Heart left ventricle (tissue), 16 donors: Measurements from ENCODE around the gene HMX1. TPM values are rescaled to one million over a fixed set of nuclear protein-coding genes. Genes with fewer than 3 reads are reported as not detected.

ENCODE experiments used
- ATAC-seq, 4 donors: fragments of 200-7000 bp; cut with Tn5 transposase; one replicate each; pipeline ENCODE4 v1.9.1; 2020 to 2022; ENCODE audit warnings: moderate library complexity in 4 of 4, mild to moderate bottlenecking in 3 of 4, moderate number of reproducible peaks in 1 of 4
- DNase-seq, 5 donors: peaks; one replicate each; pipeline ENCODE4 v3.0.0-alpha.2; 2020
- H3K27ac ChIP-seq, 12 donors: fragments of 200-600 bp; sonication (generic) in 4 of 12; one replicate each; pipeline versions ENCODE4 v1.5.0 to v1.8.0; 2016 to 2022; ENCODE audit warnings: mild to moderate bottlenecking in 2 of 12
- H3K27me3 ChIP-seq, 9 donors: fragments of 200-600 bp; sonication (generic) in 2 of 9; one replicate each; pipeline versions ENCODE4 v1.5.1 to v1.8.0; 2016 to 2022; ENCODE audit warnings: mild to moderate bottlenecking in 3 of 9
- H3K36me3 ChIP-seq, 9 donors: fragments of 200-600 bp; sonication (generic) in 2 of 9; one replicate each; pipeline versions ENCODE4 v1.5.0 to v1.8.0; 2018 to 2022; ENCODE audit warnings: mild to moderate bottlenecking in 2 of 9
- H3K4me1 ChIP-seq, 12 donors: fragments of 200-600 bp; sonication (generic) in 4 of 12; one replicate each; pipeline versions ENCODE4 v1.5.0 to v1.8.0; 2016 to 2022; ENCODE audit warnings: mild to moderate bottlenecking in 3 of 12
- H3K4me3 ChIP-seq, 12 donors: fragments of 200-600 bp; sonication (generic) in 4 of 12; one replicate each; pipeline versions ENCODE4 v1.5.0 to v1.8.0; 2017 to 2022; ENCODE audit warnings: mild to moderate bottlenecking in 9 of 12, moderate library complexity in 4 of 12
- H3K9me3 ChIP-seq, 12 donors: fragments of 200-600 bp; sonication (generic) in 4 of 12; one replicate each; pipeline versions ENCODE4 v1.5.0 to v1.8.0; 2016 to 2022; ENCODE audit warnings: mild to moderate bottlenecking in 1 of 12
- POLR2A ChIP-seq, 2 donors: fragments of 450-650 bp; IDR thresholded peaks; one replicate each; pipeline ENCODE4 v1.6.1; 2017; ENCODE audit warnings: antibody characterized with exemption in 2 of 2, mild to moderate bottlenecking in 2 of 2, moderate library complexity in 2 of 2
- WGBS, 4 donors: extraction: QIAGEN DNeasy Blood & Tissue Kit in 2 of 4; methylation state at CpG; one replicate each; pipeline versions ENCODE4 v1.1.5 to v1.1.7; 2013 to 2018; 5-methylcytosine and 5-hydroxymethylcytosine counted together
- intact Hi-C, 10 donors: fragments of 100-400 bp; cut with DNase I; formaldehyde crosslinking; loops; one replicate each; pipeline versions ENCODE4 v1.11.1 to v1.14.2; 2022
- polyA plus RNA-seq, 2 donors: library from polyadenylated mRNA; stranded (reverse); fragments of 200-250 nt; gene quantifications; one replicate each; pipeline ENCODE4 v1.2.3, GENCODE V29; 2013
- total RNA-seq, 9 donors: library from RNA; depleted of rRNA in 2 of 9; stranded (reverse); fragments of >200 nt in 2 of 9; fragmentation: NEBNext Ultra II Directional in 3 of 9; extraction: Animal tissue kit (Norgen Biotek cat#: 25700) in 3 of 9; gene quantifications; one replicate each; pipeline versions ENCODE4 v1.1.0 to v1.2.4, GENCODE V29; 2016 to 2023
- TF ChIP-seq, protein P1 (sequence below), 12 donors: fragments of 200-600 bp; sonication (generic) in 4 of 12; IDR thresholded peaks; one replicate each; pipeline versions ENCODE4 v1.5.0 to v1.8.0; 2018 to 2022; ENCODE audit warnings: antibody characterized with exemption in 12 of 12, mild to moderate bottlenecking in 5 of 12
- donor health status: ischemic (EF 13 %, LVEDD 7.1; RV severe dilation, severe dysfunction).
- donor health status: healthy with polysubstance abuse.
- donor health status: DM: no; HTN: yes; CAD: no.
- donor health status: DM: no; HTN: no; CAD: no.
- donor health status: ischemic (EF 25% LVEDD 6.9; RV normal size, moderate dysfunction).
- donor health status: ischemic (EF 25% LVEDD 5.7; RV mildly dilated, moderate dysfunction).
- donor health status: healthy.
- donor health status: DM: yes; HTN: yes; CAD: no.
- donor health status: ischemic (EF 35%, LVEDD 5.7; RV mildly dilated, moderate dysfunction).
- donor health status: nonischemic (EF 11% LVEDD 7.7; RV severe dilation, severe dysfunction).
- donor health status: DM: yes; HTN: yes; CAD: no.
- donor health status: PGD.
- donor health status: ischemic (EF 29% LVEDD 5.4; RV normal size, mild dysfunction).
- donor health status: nonischemic (EF 23%, LVEDD 6.1; RV moderate dilation, normal function).

Gene HMX1
- total and polyA plus RNA-seq, 11 donors: 0.25 TPM; not detected in 10

DNA sequence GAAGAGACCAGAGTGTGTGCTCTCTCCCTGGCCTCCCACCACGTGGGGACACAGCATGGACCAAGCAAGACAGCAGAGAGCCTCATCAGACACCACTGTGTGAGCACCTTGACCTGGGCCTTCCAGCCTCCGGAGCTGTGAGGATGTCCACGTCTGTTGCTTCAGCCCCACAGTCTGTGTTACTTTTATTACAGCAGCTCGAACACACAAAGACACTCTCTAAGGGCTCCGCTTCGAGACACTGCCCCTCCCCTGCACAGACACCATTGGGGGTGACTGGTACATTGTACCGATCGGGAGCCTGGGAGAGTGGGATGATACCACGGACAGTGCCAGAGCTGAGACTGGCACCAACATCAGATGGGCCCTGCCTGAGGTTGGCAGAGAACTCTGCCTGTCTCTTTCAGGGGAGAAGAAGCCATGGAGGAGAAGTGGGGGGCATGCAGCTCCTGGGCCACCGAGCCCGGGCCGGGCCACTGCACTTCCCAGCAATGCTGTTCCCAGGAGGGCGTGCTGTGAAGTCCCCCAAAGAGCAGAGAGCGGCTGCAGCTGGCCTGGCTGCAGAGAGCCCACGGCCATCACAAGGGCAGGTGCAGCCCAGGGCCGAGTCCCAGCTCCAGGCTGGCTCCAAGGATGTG, 48.1 kb upstream of the HMX1 start:
- Histone ChIP-seq H3K27me3 (peaks cover 0 to 37% (median 4%) of the 10 kb centered on the region in 9 donors), H3K4me1 (no peaks in the 10 kb centered on the region), H3K9me3 (peaks cover 0 to 27% (median 13%) of the 10 kb centered on the region in 12 donors), H3K27ac (no peak overlapping the region), H3K36me3 (no peaks in the 10 kb centered on the region), H3K4me3 (no peak overlapping the region)
- no peak for TF ChIP-seq POLR2A (IDR thresholded peaks at IDR 0.05)
- TF ChIP-seq, protein P1, sequence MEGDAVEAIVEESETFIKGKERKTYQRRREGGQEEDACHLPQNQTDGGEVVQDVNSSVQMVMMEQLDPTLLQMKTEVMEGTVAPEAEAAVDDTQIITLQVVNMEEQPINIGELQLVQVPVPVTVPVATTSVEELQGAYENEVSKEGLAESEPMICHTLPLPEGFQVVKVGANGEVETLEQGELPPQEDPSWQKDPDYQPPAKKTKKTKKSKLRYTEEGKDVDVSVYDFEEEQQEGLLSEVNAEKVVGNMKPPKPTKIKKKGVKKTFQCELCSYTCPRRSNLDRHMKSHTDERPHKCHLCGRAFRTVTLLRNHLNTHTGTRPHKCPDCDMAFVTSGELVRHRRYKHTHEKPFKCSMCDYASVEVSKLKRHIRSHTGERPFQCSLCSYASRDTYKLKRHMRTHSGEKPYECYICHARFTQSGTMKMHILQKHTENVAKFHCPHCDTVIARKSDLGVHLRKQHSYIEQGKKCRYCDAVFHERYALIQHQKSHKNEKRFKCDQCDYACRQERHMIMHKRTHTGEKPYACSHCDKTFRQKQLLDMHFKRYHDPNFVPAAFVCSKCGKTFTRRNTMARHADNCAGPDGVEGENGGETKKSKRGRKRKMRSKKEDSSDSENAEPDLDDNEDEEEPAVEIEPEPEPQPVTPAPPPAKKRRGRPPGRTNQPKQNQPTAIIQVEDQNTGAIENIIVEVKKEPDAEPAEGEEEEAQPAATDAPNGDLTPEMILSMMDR (IDR thresholded peaks at IDR 0.05): no peak
- ATAC-seq: no peak
- intact Hi-C loops: loop anchor here (5.0 to 10.0 kb wide), 5 partner anchors 305 to 455 kb away; no protein-coding TSS in a partner anchor
- peak in 1 of 5 donors; percentile 11 for DNase-seq
- WGBS, 4 donors: 71 to 74% (median 72%) methylated on average over 11 to 16 of the region's 16 CpGs

DNA sequence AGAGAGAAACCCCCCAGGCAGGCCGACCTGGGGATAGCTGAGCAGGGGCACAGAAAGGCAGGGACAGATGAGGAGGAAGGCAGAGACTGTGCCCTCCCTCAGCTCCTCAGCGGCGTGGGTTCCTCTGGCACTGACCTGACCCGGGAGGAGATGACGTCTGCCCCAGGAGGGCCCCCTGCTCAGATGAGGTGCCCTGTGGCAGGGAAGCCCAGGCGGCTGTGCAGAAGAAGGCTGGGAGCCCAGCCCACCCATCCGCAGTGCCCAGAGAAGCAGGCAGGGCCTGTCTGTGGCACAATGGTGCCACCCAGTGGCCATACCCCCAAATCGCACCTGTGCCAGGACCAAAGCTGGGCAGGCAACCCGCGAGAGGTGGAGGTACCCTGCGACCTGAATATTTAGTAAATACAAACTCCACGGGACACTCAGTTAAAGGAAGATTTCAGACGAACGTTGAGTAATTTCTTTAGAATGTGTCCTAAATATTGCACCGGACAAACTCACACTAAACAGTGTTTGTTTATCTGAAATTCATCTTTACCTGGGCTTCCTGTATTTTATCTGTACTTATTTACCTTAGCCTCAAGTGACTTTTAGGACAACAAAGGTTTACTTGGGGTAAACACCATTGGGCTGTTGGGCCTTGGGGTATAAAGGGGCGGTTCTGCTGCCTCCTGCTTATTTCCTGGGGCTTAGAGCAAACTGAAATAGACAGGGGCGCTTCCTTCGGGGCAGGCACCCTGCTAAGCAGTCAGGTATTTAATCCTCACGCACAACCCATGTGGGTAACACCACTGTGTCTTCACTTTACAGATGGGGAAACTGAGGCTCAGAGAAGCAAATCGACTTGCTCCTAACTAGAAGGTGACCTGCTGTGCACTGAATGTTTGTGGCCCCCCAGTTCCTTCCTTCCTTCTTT, 46.5 kb upstream of the HMX1 start:
- no peaks in the 10 kb centered on the region for H3K36me3 ChIP-seq
- H3K4me1 ChIP-seq: no peaks in the 10 kb centered on the region
- peak in 4 of 5 donors; percentile 41 to 57 (median 49) for DNase-seq
- H3K9me3 ChIP-seq: peaks cover 0 to 11% (median 3%) of the 10 kb centered on the region in 12 donors
- H3K4me3 ChIP-seq: no peak overlapping the region
- no peak overlapping the region for H3K27ac ChIP-seq
- intact Hi-C loops: loop anchor here (1.0 to 10.0 kb wide), 6 partner anchors 303 to 453 kb away; no protein-coding TSS in a partner anchor
- TF ChIP-seq, protein P1 (IDR thresholded peaks at IDR 0.05): peak; percentile 61 to 88 (median 79)
- no peak for TF ChIP-seq POLR2A (IDR thresholded peaks at IDR 0.05)
- H3K27me3 ChIP-seq: peaks cover 0 to 41% (median 8%) of the 10 kb centered on the region in 9 donors
- 10 to 18% (median 14%) methylated on average over 18 to 20 of the region's 20 CpGs for WGBS, 4 donors
- peak; percentile 55 to 72 (median 68) for ATAC-seq

DNA sequence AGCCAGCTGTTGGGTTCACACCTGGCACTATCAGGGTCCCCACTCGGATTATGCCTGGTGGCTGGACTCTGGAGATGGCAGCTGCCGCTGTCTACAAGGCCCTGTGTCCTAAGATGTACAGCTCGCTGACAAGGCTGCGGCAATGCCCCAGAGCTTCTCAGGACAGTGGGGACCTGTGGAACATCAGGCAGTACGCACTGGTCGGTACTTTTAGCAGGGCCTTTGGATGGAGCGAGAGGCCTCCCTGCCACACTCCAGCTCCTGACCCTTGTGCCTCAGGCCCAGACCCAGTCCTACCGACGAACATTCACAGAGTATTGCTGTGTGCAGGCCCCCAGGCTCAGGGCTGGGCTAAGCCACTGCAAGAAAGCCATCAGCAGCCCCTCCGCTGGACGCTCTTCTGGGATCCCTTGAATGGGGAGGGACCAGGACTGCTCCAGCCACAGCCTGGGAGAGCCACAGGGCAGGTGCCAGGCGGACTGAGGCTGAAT, 45.7 kb upstream of the HMX1 start:
- Histone ChIP-seq H3K9me3 (peaks cover 0 to 3% (median 0%) of the 10 kb centered on the region in 12 donors), H3K4me3 (no peak overlapping the region), H3K27me3 (peaks cover 0 to 41% (median 8%) of the 10 kb centered on the region in 9 donors), H3K27ac (no peak overlapping the region), H3K36me3 (no peaks in the 10 kb centered on the region), H3K4me1 (no peaks in the 10 kb centered on the region)
- 63 to 84% (median 82%) methylated on average over 3 to 12 of the region's 12 CpGs for WGBS, 4 donors
- TF ChIP-seq POLR2A (IDR thresholded peaks at IDR 0.05): no peak
- TF ChIP-seq, protein P1 (IDR thresholded peaks at IDR 0.05): no peak
- intact Hi-C loops: loop anchor here (5.0 to 10.0 kb wide), 5 partner anchors 303 to 453 kb away; no protein-coding TSS in a partner anchor
- peak in 1 of 4 donors; percentile 16 for ATAC-seq
- DNase-seq: peak in 1 of 5 donors; percentile 9
